NCI-H187 (cell line): Measurements from ENCODE around the gene NGEF.
"Not testable (repeated sequence)": the region's sequence is repeated elsewhere in the genome, so short reads cannot be mapped to it uniquely, and the experiment has no call there.

Experiments
- DNase-seq, 2 experiments: peaks; one replicate each; lab custom pipeline; 2025; lab: John Stamatoyannopoulos, UW

NGEF gene

GRCh38 chr2:232870766-232871371 lies 142.2 kb downstream of the NGEF start:
- DNase-seq, result no peak

- no peak for DNase-seq
These were observed 142.9 kb downstream of the NGEF start, which contains the start of gene SNORC for GRCh38 chr2:232870018-232870765. TSS of gene SNORC (plus strand) at chr2:232870264. CDS start at chr2:232870342, 78 bp downstream.

- no peak for DNase-seq
These were observed 143.7 kb downstream of the NGEF start for GRCh38 chr2:232869138-232870017.

GRCh38 chr2:232866104-232866503 lies 147.0 kb downstream of the NGEF start:
- no peak for DNase-seq

GRCh38 chr2:232865165-232865564 lies 147.9 kb downstream of the NGEF start:
- no peak for DNase-seq

- no peak for DNase-seq
These were observed 149.1 kb downstream of the NGEF start for GRCh38 chr2:232863996-232864395.

- DNase-seq, result no peak
These were observed 151.7 kb downstream of the NGEF start for GRCh38 chr2:232861353-232861752.

GRCh38 chr2:232860593-232861241 lies 152.3 kb downstream of the NGEF start:
- no peak for DNase-seq

GRCh38 chr2:232859385-232859916 lies 153.6 kb downstream of the NGEF start:
- no peak for DNase-seq

GRCh38 chr2:232857158-232857563 lies 155.9 kb downstream of the NGEF start:
- DNase-seq, result no peak

GRCh38 chr2:232854082-232854481 lies 159.0 kb downstream of the NGEF start:
- no peak for DNase-seq

GRCh38 chr2:232852676-232853075 lies 160.4 kb downstream of the NGEF start:
- DNase-seq, result no peak

GRCh38 chr2:232852081-232852480 lies 161.0 kb downstream of the NGEF start:
- DNase-seq, result not testable (repeated sequence)

- DNase-seq, result no peak
These were observed 163.0 kb downstream of the NGEF start for GRCh38 chr2:232850039-232850438.

GRCh38 chr2:232846055-232846454 lies 167.0 kb downstream of the NGEF start:
- no peak for DNase-seq

- no peak for DNase-seq
These were observed 169.2 kb downstream of the NGEF start for GRCh38 chr2:232843834-232844233.

- DNase-seq, result no peak
These were observed 170.4 kb downstream of the NGEF start for GRCh38 chr2:232842689-232843088.

- no peak for DNase-seq
These were observed 173.5 kb downstream of the NGEF start for GRCh38 chr2:232839411-232840079.

- no peak for DNase-seq
These were observed 174.6 kb downstream of the NGEF start for GRCh38 chr2:232838406-232838874.

GRCh38 chr2:232836934-232837333 lies 176.1 kb downstream of the NGEF start:
- no peak for DNase-seq

GRCh38 chr2:232835687-232836208 lies 177.3 kb downstream of the NGEF start:
- DNase-seq, result no peak
